ENCODE measurements around the gene CCDC81.

- TF ChIP-seq CTCF (optimal IDR thresholded peaks at IDR 0.05 in 1 of 3, IDR thresholded peaks at IDR 0.05 in 1 of 3, conservative IDR thresholded peaks at IDR 0.05 in 1 of 3; ENCODE audit: extremely low read depth in 1 of 3, insufficient read depth in 2 of 3, low read length in 3 of 3) (no peak), EZH2 (IDR thresholded peaks at IDR 0.05; ENCODE audit: low read length) (no peak)
Observed at GRCh38 chr11:86418106-86418505, 43.4 kb downstream of the CCDC81 start.
